ENCODE measurements around the gene AKIRIN2. TPM values are rescaled to one million over a fixed set of nuclear protein-coding genes. Genes with fewer than 3 reads are reported as not detected.

AKIRIN2 gene
- total and polyA plus RNA-seq, 4 donors, result 23.2 to 110 (median 60.8) TPM

DNA sequence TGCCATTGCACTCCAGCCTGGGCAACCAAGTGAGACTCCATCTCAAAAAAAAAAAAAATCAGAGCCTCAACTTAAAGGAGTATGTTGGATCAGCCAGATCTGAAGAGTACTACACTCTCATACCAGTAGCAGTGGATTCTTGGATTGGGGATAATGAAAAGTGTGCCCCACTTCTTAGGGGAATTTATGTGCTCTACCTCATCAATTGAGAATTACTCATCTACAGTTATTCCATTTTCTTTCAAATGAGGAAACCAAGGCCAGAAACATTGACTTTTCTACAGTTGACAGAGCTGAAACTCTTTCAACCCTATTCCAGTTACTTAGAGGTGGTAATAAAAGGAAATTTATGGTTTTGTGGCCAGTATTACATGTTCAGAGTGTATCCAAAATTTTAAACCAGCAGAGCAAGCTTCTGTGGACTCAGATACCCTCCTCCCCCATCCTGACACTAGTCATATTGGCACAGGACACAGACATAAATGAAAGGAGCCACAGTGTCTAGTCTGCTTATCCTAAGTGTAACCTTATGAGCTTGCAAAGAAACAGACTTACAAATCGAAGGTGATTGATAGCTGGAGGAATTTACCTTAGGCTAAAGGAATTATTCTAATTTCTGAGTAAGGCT lies 60.9 kb downstream of the AKIRIN2 start:
- Histone ChIP-seq H3K9me3 (ENCODE audit: control insufficient read depth, insufficient read depth, low read length) (no peaks in the 10 kb centered on the region), H3K36me3 (ENCODE audit: control insufficient read depth, insufficient read depth, low read length) (peaks cover 5% of the 10 kb centered on the region), H3K4me3 (ENCODE audit: low read depth, low read length) (no peak overlapping the region), H3K4me1 (ENCODE audit: control insufficient read depth, insufficient read depth, low read length) (no peaks in the 10 kb centered on the region), H3K27me3 (ENCODE audit: control insufficient read depth, insufficient read depth, low read length) (no peaks in the 10 kb centered on the region), H3K27ac (ENCODE audit: low read depth, low read length) (no peak overlapping the region)
- no peak for DNase-seq (ENCODE audit: low read depth in 4 of 6, low spot score in 6 of 6)
- WGBS (ENCODE audit: insufficient coverage), result no CpG with 5 or more reads among the region's 1 CpG

DNA sequence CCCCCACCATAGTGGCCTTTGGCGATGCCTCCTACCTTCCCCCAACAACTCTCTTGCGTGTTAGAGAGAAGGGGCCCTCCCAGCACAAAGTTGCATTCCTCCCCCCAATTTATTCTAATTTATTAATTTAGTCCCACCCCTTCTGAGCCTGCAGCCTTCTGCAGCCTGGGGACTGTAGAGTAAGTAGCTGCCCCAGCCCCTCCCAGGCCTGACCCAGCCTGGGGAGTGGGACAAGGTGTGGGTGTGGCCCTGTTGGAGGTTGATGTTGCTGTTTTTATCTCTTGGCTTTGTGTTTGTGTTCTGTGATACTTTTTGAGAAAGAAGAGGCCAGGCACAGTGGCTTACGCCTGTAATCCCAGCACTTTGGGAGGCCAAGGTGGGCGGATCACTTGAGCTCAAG lies 62.7 kb downstream of the AKIRIN2 start:
- no peak overlapping the region for H3K4me3 ChIP-seq (ENCODE audit: low read depth, low read length)
- no peaks in the 10 kb centered on the region for H3K4me1 ChIP-seq (ENCODE audit: control insufficient read depth, insufficient read depth, low read length)
- peaks cover 11% of the 10 kb centered on the region for H3K36me3 ChIP-seq (ENCODE audit: control insufficient read depth, insufficient read depth, low read length)
- WGBS (ENCODE audit: insufficient coverage), result no CpG with 5 or more reads among the region's 4 CpGs
- H3K9me3 ChIP-seq (ENCODE audit: control insufficient read depth, insufficient read depth, low read length), result no peaks in the 10 kb centered on the region
- DNase-seq (ENCODE audit: low read depth in 4 of 6, low spot score in 6 of 6), result no peak
- no peak overlapping the region for H3K27ac ChIP-seq (ENCODE audit: low read depth, low read length)
- H3K27me3 ChIP-seq (ENCODE audit: control insufficient read depth, insufficient read depth, low read length), result no peaks in the 10 kb centered on the region

DNA sequence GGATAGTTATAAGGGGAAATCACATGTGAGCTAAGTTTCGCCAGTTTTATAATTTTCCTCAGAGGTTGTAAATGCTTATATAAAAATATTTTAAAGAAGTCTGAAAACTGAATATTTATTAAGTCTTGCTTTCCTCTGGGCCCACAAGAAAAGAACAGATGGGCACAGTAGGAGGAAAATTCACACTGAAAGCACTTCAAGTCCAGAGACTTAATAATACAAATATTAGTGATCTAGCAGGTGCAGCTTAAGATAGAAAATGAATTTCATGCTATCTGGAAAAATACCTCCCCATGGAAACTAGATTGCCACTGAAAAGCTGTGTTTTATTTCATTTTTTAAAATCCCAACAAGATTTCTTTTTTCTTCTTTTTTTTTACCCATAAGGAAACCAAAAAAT lies 64.9 kb downstream of the AKIRIN2 start:
- H3K27me3 ChIP-seq (ENCODE audit: control insufficient read depth, insufficient read depth, low read length), result no peaks in the 10 kb centered on the region
- peaks cover 13% of the 10 kb centered on the region for H3K36me3 ChIP-seq (ENCODE audit: control insufficient read depth, insufficient read depth, low read length)
- H3K27ac ChIP-seq (ENCODE audit: low read depth, low read length), result no peak overlapping the region
- no peak overlapping the region for H3K4me3 ChIP-seq (ENCODE audit: low read depth, low read length)
- no peaks in the 10 kb centered on the region for H3K9me3 ChIP-seq (ENCODE audit: control insufficient read depth, insufficient read depth, low read length)
- WGBS (ENCODE audit: insufficient coverage), result no CpG with 5 or more reads among the region's 1 CpG
- no peaks in the 10 kb centered on the region for H3K4me1 ChIP-seq (ENCODE audit: control insufficient read depth, insufficient read depth, low read length)
- DNase-seq (ENCODE audit: low read depth in 4 of 6, low spot score in 6 of 6), result no peak

DNA sequence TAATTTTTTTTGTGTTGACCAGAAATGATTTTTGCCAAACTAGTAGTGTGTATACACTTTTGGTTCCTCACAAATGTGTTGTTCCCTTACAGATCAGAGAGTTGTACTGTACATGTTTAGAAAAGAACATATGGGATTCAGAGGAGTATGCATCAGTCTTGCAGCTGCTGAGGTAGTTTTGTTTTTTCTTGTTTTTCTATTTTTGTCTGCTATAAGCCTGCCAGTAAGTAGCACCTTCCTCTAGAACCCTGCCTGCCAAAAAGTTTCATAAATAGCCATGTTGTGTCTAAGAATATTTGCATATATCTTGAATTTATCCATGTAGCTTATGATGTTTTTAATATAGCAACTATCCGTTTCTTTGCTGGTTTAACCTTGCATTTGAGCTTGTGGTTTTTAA lies 65.7 kb downstream of the AKIRIN2 start:
- Histone ChIP-seq H3K27ac (ENCODE audit: low read depth, low read length) (no peak overlapping the region), H3K27me3 (ENCODE audit: control insufficient read depth, insufficient read depth, low read length) (no peaks in the 10 kb centered on the region), H3K36me3 (ENCODE audit: control insufficient read depth, insufficient read depth, low read length) (peaks cover 13% of the 10 kb centered on the region), H3K9me3 (ENCODE audit: control insufficient read depth, insufficient read depth, low read length) (no peaks in the 10 kb centered on the region), H3K4me1 (ENCODE audit: control insufficient read depth, insufficient read depth, low read length) (no peaks in the 10 kb centered on the region), H3K4me3 (ENCODE audit: low read depth, low read length) (no peak overlapping the region)
- peak in 1 of 6 donors; percentile 55 for DNase-seq (ENCODE audit: low read depth in 4 of 6, low spot score in 6 of 6)
- no CpG with 5 or more reads among the region's 1 CpG for WGBS (ENCODE audit: insufficient coverage)

DNA sequence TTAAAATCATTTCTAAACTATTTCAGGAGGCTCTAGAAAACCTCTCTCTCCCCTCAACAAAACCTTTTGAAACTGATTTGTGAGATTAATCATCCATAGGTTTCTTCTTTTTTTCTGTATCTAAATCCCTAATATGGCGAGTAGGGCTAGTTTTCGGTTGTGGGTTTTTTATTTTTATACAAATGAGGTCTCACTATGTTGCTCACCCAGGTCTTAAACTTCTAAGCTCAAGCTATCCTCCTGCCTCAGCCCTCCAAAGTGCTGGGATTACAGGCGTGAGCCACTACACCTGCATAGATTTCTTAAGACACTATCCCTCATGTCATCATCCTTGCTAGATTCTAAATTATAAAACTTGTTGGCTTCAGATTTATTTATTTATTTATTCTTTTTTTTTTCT lies 68.2 kb downstream of the AKIRIN2 start:
- DNase-seq (ENCODE audit: low read depth in 4 of 6, low spot score in 6 of 6), result no peak
- Histone ChIP-seq H3K9me3 (ENCODE audit: control insufficient read depth, insufficient read depth, low read length) (no peaks in the 10 kb centered on the region), H3K36me3 (ENCODE audit: control insufficient read depth, insufficient read depth, low read length) (peaks cover 14% of the 10 kb centered on the region), H3K4me1 (ENCODE audit: control insufficient read depth, insufficient read depth, low read length) (no peaks in the 10 kb centered on the region), H3K4me3 (ENCODE audit: low read depth, low read length) (no peak overlapping the region), H3K27ac (ENCODE audit: low read depth, low read length) (no peak overlapping the region), H3K27me3 (ENCODE audit: control insufficient read depth, insufficient read depth, low read length) (no peaks in the 10 kb centered on the region)
- no CpG with 5 or more reads among the region's 3 CpGs for WGBS (ENCODE audit: insufficient coverage)

DNA sequence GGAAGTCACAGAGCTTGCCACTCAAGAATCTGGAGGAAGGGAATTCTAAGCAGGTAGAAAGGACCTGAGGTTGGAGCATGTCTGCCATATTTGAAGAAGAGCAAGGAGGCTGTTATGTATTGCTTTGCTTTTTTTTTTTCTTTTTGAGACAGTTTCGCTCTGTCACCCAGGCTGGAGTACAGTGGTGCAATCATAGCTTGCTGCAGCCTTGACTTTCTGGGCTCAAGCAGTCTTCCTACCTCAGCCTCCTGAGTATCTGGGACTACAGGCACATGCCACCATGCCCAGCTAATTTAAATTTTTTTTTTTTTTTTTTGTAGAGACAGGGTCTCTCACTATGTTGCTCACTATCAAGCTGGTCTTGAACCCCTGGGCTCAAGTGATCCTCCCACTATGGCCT lies 71.3 kb downstream of the AKIRIN2 start:
- no CpG with 5 or more reads among the region's 1 CpG for WGBS (ENCODE audit: insufficient coverage)
- Histone ChIP-seq H3K4me1 (ENCODE audit: control insufficient read depth, insufficient read depth, low read length) (no peaks in the 10 kb centered on the region), H3K36me3 (ENCODE audit: control insufficient read depth, insufficient read depth, low read length) (peaks cover 12% of the 10 kb centered on the region), H3K4me3 (ENCODE audit: low read depth, low read length) (no peak overlapping the region), H3K9me3 (ENCODE audit: control insufficient read depth, insufficient read depth, low read length) (no peaks in the 10 kb centered on the region), H3K27ac (ENCODE audit: low read depth, low read length) (no peak overlapping the region), H3K27me3 (ENCODE audit: control insufficient read depth, insufficient read depth, low read length) (no peaks in the 10 kb centered on the region)
- DNase-seq (ENCODE audit: low read depth in 4 of 6, low spot score in 6 of 6), result no peak

DNA sequence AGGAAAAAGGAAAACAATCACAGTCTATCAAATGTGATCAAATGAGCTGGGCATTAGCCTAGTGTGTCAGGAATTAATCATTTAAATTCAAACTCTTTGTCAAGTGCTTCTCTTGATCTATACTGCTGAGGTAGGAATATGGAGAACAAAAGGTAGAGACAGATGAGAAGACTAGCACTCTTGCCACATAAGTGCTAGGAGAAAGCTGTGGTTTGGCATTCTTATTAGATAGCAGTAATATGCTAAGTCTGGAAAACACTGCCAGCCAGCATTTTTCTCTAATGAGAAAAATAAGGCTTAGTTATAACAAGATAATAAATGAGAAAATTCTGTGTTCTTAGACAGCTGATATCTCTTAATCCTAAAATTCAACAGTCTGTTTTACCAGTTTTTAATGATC lies 73.2 kb downstream of the AKIRIN2 start:
- H3K9me3 ChIP-seq (ENCODE audit: control insufficient read depth, insufficient read depth, low read length), result no peaks in the 10 kb centered on the region
- H3K36me3 ChIP-seq (ENCODE audit: control insufficient read depth, insufficient read depth, low read length), result peaks cover 9% of the 10 kb centered on the region
- no peak overlapping the region for H3K27ac ChIP-seq (ENCODE audit: low read depth, low read length)
- H3K4me3 ChIP-seq (ENCODE audit: low read depth, low read length), result no peak overlapping the region
- no peak for DNase-seq (ENCODE audit: low read depth in 4 of 6, low spot score in 6 of 6)
- H3K4me1 ChIP-seq (ENCODE audit: control insufficient read depth, insufficient read depth, low read length), result no peaks in the 10 kb centered on the region
- no peaks in the 10 kb centered on the region for H3K27me3 ChIP-seq (ENCODE audit: control insufficient read depth, insufficient read depth, low read length)

DNA sequence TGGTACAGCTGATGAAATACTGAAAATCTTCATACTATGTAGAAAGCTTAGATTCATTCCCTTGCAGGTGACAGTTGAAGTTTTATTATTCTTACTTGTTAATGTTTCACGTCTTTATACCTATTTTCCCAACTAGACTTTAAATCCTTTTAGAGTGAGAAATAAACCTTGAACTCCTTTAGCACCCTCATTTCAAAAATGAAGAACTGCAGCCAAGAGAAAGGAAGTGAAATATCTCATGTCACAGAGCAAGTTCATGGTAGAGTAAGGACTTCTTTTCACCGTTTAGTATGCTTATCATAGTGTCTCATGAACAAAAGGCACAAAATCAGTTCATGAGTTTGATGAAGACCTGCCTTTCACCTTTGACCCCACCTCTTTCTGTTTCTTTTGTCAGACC lies 73.6 kb downstream of the AKIRIN2 start:
- Histone ChIP-seq H3K27ac (ENCODE audit: low read depth, low read length) (no peak overlapping the region), H3K36me3 (ENCODE audit: control insufficient read depth, insufficient read depth, low read length) (peaks cover 9% of the 10 kb centered on the region), H3K9me3 (ENCODE audit: control insufficient read depth, insufficient read depth, low read length) (no peaks in the 10 kb centered on the region), H3K4me3 (ENCODE audit: low read depth, low read length) (no peak overlapping the region), H3K27me3 (ENCODE audit: control insufficient read depth, insufficient read depth, low read length) (no peaks in the 10 kb centered on the region), H3K4me1 (ENCODE audit: control insufficient read depth, insufficient read depth, low read length) (no peaks in the 10 kb centered on the region)
- WGBS (ENCODE audit: insufficient coverage), result no CpG with 5 or more reads among the region's 2 CpGs
- DNase-seq (ENCODE audit: low read depth in 4 of 6, low spot score in 6 of 6), result no peak

Small RNAs within 50 kb of the gene (small RNA-seq; reads per million reads assigned to genes)
- gene RF01210 (ENCODE audit: low replicate concordance), result not detected

Other genes with a start within 250 kb of the AKIRIN2 start
- gene SLC35A1, start 229.3 kb downstream of the AKIRIN2 start, total RNA-seq, result 10 to 100 TPM; 34.7 to 47.9 TPM
- 10 to 100 TPM; 45.1 to 49.5 TPM for gene SLC35A1, start 229.3 kb downstream of the AKIRIN2 start, polyA plus RNA-seq (ENCODE audit: insufficient read length in 2 of 2)
- gene RARS2, start 112.2 kb downstream of the AKIRIN2 start, total RNA-seq, result 10 to 100 TPM; 43.1 to 56.9 TPM
- gene RARS2, start 112.2 kb downstream of the AKIRIN2 start, polyA plus RNA-seq (ENCODE audit: insufficient read length in 2 of 2), result 10 to 100 TPM; 53.5 to 54.5 TPM
- 10 to 100 TPM; 43.7 to 56.3 TPM for gene ORC3, start 112.1 kb downstream of the AKIRIN2 start, total RNA-seq
- gene ORC3, start 112.1 kb downstream of the AKIRIN2 start, polyA plus RNA-seq (ENCODE audit: insufficient read length in 2 of 2), result 10 to 100 TPM; 35.8 to 40.0 TPM